GM12878 (cell line): ENCODE measurements around the gene NUP54. TPM values are rescaled to one million over a fixed set of nuclear protein-coding genes. Genes with fewer than 3 reads are reported as not detected.

Source experiments
- BACH1 ChIP-seq: fragments of 450-650 bp; IDR thresholded peaks from 2 replicates; pipeline ENCODE4 v1.6.1; 2017; ENCODE audit warnings: mild to moderate bottlenecking, borderline replicate concordance
- CEBPB ChIP-seq, 2 experiments: fragments of 150-350 bp in 1 of 2; IDR thresholded peaks; 2 replicates each; pipeline ENCODE4 v1.6.1; 2012 to 2014; ENCODE audit warnings: low read depth in 2 of 2, low read length in 2 of 2, borderline replicate concordance in 1 of 2, inconsistent platforms in 1 of 2
- HDAC2 ChIP-seq: fragments of 200-600 bp; sonication (generic); IDR thresholded peaks from 2 replicates; pipeline ENCODE4 v1.6.1; 2017
- JUNB ChIP-seq: IDR thresholded peaks from 2 replicates; pipeline ENCODE4 v1.6.1; 2016; ENCODE audit warnings: antibody characterized with exemption, mild to moderate bottlenecking
- JUND ChIP-seq: IDR thresholded peaks from 2 replicates; pipeline ENCODE4 v1.6.1; 2012; ENCODE audit warnings: low read depth, mild to moderate bottlenecking, low read length, improper control_type of control experiment, moderate library complexity
- MYB ChIP-seq: fragments of 150-350 bp; IDR thresholded peaks from 2 replicates; pipeline ENCODE4 v1.6.1; 2014; ENCODE audit warnings: mild to moderate bottlenecking, low read depth, low read length, borderline replicate concordance
- MYC ChIP-seq: IDR thresholded peaks from 2 replicates; pipeline ENCODE4 v1.6.1; 2011; ENCODE audit warnings: mild to moderate bottlenecking, low read length, moderate library complexity, inconsistent platforms; ENCODE audit not compliant: insufficient read depth, insufficient replicate concordance, insufficient read length, severe bottlenecking
- NR2C2 ChIP-seq: IDR thresholded peaks from 2 replicates; pipeline ENCODE4 v1.6.1; 2011; ENCODE audit warnings: borderline replicate concordance, low read depth; ENCODE audit not compliant: control insufficient read depth, insufficient read length
- POU2F2 ChIP-seq: IDR thresholded peaks from 3 replicates; pipeline ENCODE4 v1.6.1; 2011; ENCODE audit warnings: low read depth, mild to moderate bottlenecking, low read length, borderline replicate concordance
- RFX5 ChIP-seq: IDR thresholded peaks from 2 replicates; pipeline ENCODE4 v1.6.1; 2011; ENCODE audit warnings: low read depth, low read length, improper control_type of control experiment
- SPI1 ChIP-seq: IDR thresholded peaks from 2 replicates; pipeline ENCODE4 v1.6.1; 2011; ENCODE audit warnings: low read depth, mild to moderate bottlenecking, low read length, moderate library complexity, borderline replicate concordance; ENCODE audit not compliant: insufficient read depth
- TBL1XR1 ChIP-seq: IDR thresholded peaks from 2 replicates; pipeline ENCODE4 v1.6.1; 2012; ENCODE audit warnings: low read depth, low read length, improper control_type of control experiment
- YY1 ChIP-seq: IDR thresholded peaks from 2 replicates; pipeline ENCODE4 v1.6.1; 2011; ENCODE audit warnings: low read depth, mild to moderate bottlenecking, low read length
- ZBED1 ChIP-seq: IDR thresholded peaks from 2 replicates; pipeline ENCODE4 v1.6.1; 2016; ENCODE audit warnings: borderline replicate concordance
- ZNF622 ChIP-seq: fragments of 450-650 bp; IDR thresholded peaks from 2 replicates; pipeline ENCODE4 v1.6.1; 2017; ENCODE audit warnings: mild to moderate bottlenecking, inconsistent platforms
- ZZZ3 ChIP-seq: IDR thresholded peaks from 2 replicates; pipeline ENCODE4 v1.6.1; 2011; ENCODE audit warnings: low read depth; ENCODE audit not compliant: control insufficient read depth, insufficient read length
- polyA plus RNA-seq, 11 experiments: library from polyadenylated mRNA; depleted of rRNA in 4 of 11; unstranded in 6 of 11; stranded (reverse) in 5 of 11; fragments of >200 nt; fragmentation: Nextera tagmentation in 4 of 11; fragmentation: Illumina TruSeq in 1 of 11; extraction: Ambion mirVana in 4 of 11; extraction: Trizol in 1 of 11; gene quantifications; 1 replicate in 1 of 11; 2 replicates in 10 of 11; pipeline versions ENCODE4 v1.2.1 to v1.2.3, GENCODE V29; 2011 to 2016; ENCODE audit warnings: inconsistent platforms in 2 of 11, missing spikeins in 2 of 11, low read depth in 1 of 11
- total RNA-seq, 4 experiments: library from RNA; depleted of rRNA in 3 of 4; stranded (reverse); fragments of >200 nt in 3 of 4; fragmentation: Illumina TruSeq in 1 of 4; extraction: Trizol in 1 of 4; gene quantifications; 2 replicates each; pipeline versions ENCODE4 v1.2.1 to v1.2.3, GENCODE V29; 2013 to 2021
- TF ChIP-seq, protein P1 (sequence below): IDR thresholded peaks from 2 replicates; pipeline ENCODE4 v1.6.1; 2012; ENCODE audit warnings: low read length, inconsistent platforms
- TF ChIP-seq, protein P2 (sequence below): IDR thresholded peaks from 2 replicates; pipeline ENCODE4 v1.6.1; 2012; ENCODE audit warnings: low read depth, low read length, improper control_type of control experiment

NUP54 gene
- total and polyA plus RNA-seq, 10 of the 15 experiments (the other 5 are each of a cell fraction or from before 2014, with no cell fraction given): 17.5 to 69.0 (median 42.3) TPM

DNA sequence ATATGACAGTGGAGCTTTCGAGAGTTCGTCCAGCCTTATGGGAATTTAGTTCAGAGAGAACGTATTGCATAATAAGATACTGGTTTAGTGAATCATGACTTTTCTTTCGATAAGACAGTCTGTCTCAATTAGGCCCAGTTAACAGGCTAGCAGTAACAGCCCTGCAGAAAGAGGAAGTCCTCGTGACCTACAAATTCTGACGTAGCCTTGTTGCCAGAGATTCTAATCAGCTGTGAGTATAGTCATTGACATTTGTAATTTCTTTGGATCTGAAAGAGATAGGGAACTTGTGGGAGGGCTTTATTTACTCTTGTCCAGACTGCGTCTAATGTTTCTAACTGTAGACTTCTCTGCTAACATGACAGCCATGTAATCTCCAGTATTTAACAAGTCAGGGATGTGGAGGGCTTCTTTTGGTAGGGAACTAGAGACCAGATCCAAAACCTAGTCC is 57.9 kb downstream of the NUP54 start (continued):
- TF ChIP-seq ZBED1: no peak
- no peak for TF ChIP-seq TBL1XR1
- TF ChIP-seq NR2C2: no peak
- no peak for TF ChIP-seq JUNB
- TF ChIP-seq SPI1: peak; percentile 92
- TF ChIP-seq BACH1: no peak
- TF ChIP-seq ZZZ3: no peak
- TF ChIP-seq MYC: no peak
- no peak for TF ChIP-seq POU2F2
- no peak for TF ChIP-seq MYB
- TF ChIP-seq CEBPB (IDR thresholded peaks at IDR 0.05; ENCODE audit: borderline replicate concordance in 1 of 2, low read depth in 2 of 2, low read length in 2 of 2): no peak
- TF ChIP-seq YY1: no peak
- TF ChIP-seq, protein P1, sequence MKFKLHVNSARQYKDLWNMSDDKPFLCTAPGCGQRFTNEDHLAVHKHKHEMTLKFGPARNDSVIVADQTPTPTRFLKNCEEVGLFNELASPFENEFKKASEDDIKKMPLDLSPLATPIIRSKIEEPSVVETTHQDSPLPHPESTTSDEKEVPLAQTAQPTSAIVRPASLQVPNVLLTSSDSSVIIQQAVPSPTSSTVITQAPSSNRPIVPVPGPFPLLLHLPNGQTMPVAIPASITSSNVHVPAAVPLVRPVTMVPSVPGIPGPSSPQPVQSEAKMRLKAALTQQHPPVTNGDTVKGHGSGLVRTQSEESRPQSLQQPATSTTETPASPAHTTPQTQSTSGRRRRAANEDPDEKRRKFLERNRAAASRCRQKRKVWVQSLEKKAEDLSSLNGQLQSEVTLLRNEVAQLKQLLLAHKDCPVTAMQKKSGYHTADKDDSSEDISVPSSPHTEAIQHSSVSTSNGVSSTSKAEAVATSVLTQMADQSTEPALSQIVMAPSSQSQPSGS: no peak
- TF ChIP-seq, protein P2, sequence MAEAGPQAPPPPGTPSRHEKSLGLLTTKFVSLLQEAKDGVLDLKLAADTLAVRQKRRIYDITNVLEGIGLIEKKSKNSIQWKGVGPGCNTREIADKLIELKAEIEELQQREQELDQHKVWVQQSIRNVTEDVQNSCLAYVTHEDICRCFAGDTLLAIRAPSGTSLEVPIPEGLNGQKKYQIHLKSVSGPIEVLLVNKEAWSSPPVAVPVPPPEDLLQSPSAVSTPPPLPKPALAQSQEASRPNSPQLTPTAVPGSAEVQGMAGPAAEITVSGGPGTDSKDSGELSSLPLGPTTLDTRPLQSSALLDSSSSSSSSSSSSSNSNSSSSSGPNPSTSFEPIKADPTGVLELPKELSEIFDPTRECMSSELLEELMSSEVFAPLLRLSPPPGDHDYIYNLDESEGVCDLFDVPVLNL: no peak
- no peak for TF ChIP-seq HDAC2
- no peak for TF ChIP-seq RFX5
- TF ChIP-seq ZNF622: no peak
- no peak for TF ChIP-seq JUND
- TF ChIP-seq, all 136 proteins: peak for 4
